GF-D8 (cell line): ENCODE results near the gene ZNF777.
A peak's percentile ranks its signal among the peaks of the same experiment; 100 is the strongest.
"Not testable (repeated sequence)": the region's sequence is repeated elsewhere in the genome, so short reads cannot be mapped to it uniquely, and the experiment has no call there.

ENCODE experiments used
- DNase-seq: peaks from one replicate; lab custom pipeline; 2025; lab: John Stamatoyannopoulos, UW

The ZNF777 gene

GRCh38 chr7:149450821-149451220, 10.0 kb downstream of the ZNF777 start:
- DNase-seq: no peak

DNA sequence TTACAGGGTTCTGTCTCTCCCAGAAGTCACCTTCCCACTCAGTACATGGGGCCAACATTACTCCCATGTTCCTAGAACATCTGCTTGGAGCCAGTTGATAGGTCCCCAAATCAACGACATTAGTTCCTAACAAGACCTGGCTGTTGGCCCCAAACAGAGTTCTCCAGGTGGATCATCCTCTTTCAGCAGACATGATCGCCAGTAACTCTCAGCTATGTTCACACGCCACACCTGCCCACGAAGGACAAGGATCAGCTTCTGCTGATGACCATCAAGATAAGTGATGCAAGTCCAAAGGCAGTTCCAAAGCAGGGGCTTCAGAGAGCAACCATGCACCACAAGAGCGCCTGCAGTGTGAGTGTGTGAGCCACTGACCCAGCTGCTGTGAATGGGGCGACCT, 11.0 kb downstream of the ZNF777 start:
- DNase-seq: no peak

DNA sequence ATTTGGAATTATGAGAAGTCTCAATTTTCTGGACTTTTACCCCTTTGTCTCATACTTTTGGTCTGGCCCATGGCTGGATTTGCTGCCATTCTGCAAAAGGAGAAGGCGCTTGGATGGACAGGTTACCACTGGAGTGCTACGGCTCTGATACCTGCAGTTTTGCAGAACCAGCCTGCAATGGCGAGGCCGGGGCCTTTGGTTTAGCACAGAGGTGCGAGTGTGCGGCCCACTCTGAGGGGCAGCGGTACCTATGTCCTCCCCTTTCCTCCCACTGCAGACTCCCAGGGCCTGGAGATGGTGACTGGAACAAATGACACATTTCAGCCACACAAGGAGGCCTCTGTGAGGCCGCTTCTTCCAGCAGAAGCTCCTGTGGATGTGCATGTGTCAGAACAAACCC, 11.9 kb downstream of the ZNF777 start:
- DNase-seq: no peak

- not testable (repeated sequence) for DNase-seq
Measured at GRCh38 chr7:149446026-149446425, 14.8 kb downstream of the ZNF777 start.

- DNase-seq: no peak
Measured at GRCh38 chr7:149444287-149444686, 16.6 kb downstream of the ZNF777 start.

DNA sequence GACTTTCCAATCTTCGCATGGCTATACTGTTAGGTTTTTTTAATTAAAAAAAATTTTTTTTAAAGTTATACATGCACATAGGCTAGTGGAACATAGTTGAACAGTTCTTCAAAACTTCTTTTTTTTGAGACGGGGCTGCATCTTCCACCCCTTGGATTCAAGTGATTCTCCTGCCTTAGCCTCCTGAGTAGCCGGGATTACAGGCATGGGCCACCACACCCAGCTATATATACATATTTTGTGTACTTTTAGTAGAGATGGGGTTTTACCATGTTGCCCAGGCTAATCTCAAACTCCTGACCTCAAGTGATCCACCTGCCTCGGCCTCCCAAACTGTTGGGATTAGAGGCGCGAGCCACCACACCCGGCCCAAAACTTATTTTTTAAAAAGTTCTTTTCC, 17.3 kb downstream of the ZNF777 start:
- DNase-seq: no peak

DNA sequence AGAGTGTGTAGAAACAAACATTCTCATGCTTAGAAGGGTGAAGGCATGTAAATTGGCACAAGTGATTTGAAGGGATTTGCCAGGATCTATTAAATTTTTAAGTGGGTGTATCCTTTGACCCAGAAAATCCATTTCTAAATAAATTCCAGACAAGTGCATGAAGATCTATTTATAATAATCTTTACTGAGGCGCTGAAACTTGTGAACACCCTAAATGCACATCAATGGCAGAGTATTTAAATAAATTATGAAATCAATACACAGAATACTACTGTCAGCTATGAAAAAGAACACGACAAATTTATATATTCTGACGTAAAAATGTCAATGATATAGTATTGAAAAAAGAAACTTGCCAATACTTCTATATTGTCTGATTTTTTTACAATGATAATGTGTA, 17.9 kb downstream of the ZNF777 start:
- DNase-seq: no peak

DNA sequence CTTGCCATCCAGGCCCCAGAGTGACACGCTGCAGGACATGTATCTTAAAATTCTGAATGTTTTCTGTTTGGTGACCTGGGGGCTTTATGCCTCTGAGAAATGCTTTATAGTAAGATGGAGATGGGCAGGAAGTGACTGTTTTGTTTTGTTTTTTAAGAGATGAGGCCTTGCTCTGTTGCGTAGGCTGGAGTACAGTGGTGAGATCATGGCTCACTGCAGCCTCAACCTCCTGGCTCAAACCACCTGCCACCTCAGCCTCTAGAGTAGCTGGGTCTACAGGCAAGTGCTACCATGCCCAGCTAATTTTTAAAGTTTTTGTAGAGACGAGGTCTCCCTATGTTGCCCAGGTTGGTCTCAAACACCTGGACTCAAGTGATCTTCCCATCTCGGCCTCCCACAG, 20.6 kb downstream of the ZNF777 start:
- no peak for DNase-seq

DNA sequence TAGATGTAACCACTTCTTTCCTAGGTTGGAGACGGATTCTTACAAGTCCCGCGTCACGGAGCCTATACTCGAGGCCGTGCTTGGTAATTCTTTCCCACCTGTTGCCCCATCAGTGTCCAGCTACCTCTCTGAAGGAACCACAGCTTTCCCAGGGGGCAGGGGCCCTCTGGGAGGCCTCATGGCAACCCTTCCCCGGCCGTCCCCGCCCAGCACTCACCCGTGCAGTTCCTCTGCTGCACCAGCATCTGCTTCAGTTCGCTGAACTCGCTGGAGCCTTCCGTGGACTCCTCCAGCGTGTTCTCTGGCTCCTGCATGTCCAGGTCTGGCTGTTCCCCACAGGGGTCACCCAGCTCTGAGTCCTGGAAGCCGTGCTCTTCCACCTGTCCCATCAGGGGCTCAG, 24.5 kb downstream of the ZNF777 start:
- DNase-seq: no peak

- DNase-seq: no peak
Measured at GRCh38 chr7:149433124-149433523, 27.7 kb downstream of the ZNF777 start.

DNA sequence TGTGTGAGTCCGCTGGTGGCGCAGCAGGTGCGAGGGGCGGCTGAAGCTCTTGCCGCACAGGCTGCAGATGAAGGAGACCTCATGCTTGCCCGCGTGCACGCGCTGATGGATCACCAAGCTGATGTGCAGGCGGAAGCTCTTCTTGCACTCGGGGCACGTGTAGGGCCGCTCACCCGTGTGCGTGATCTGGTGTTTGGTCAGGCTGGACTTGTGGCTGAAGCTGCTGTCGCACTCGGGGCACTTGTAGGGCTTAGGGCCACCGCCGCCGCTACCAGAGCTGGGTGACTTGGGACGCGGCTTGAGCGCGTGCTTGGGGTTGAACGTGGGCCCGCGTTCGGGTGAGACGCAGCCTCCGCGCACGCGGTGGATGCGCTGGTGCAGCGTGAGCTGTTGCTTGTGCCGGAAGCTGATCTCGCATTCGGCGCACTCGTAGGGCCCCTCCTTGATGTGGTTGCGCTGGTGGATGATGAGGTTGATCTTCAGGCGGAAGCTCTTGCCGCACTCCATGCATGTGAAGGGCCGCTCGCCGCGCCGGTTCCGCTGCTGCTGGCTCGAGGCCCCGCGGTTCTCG, 28.7 kb downstream of the ZNF777 start:
- DNase-seq: no peak

- DNase-seq: no peak
Measured at GRCh38 chr7:149431486-149432120, 29.3 kb downstream of the ZNF777 start.

DNA sequence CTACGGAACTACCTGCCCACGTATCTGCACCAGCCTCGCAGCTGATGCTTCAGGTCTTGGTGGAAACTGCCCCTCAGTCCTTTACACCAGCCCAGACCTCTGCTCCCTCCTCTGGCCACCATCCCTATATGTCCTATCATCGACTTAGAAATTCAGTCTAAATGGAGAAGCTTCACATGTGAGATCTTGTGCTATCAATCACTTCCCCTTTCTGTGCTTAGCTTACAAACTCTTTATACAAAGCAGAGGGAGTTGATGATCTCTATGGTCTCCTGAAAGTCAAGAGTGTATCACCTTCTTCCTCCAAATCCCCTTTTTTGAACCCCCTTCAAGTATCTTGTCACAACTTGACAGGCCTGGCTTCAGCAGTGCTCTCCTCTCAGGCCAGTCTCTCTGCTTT, 30.7 kb downstream of the ZNF777 start:
- DNase-seq: no peak

- no peak for DNase-seq
Measured at GRCh38 chr7:149427893-149428292, 33.0 kb downstream of the ZNF777 start.

- no peak for DNase-seq
Measured at GRCh38 chr7:149427096-149427680, 33.7 kb downstream of the ZNF777 start.

GRCh38 chr7:149423449-149424110, 37.3 kb downstream of the ZNF777 start:
- no peak for DNase-seq

GRCh38 chr7:149422914-149423301, 38.0 kb downstream of the ZNF777 start:
- no peak for DNase-seq

- peak; percentile 33 for DNase-seq
Measured at GRCh38 chr7:149422162-149422913, 38.5 kb downstream of the ZNF777 start.

- DNase-seq: no peak
Measured at GRCh38 chr7:149420006-149420405, 40.9 kb downstream of the ZNF777 start.

DNA sequence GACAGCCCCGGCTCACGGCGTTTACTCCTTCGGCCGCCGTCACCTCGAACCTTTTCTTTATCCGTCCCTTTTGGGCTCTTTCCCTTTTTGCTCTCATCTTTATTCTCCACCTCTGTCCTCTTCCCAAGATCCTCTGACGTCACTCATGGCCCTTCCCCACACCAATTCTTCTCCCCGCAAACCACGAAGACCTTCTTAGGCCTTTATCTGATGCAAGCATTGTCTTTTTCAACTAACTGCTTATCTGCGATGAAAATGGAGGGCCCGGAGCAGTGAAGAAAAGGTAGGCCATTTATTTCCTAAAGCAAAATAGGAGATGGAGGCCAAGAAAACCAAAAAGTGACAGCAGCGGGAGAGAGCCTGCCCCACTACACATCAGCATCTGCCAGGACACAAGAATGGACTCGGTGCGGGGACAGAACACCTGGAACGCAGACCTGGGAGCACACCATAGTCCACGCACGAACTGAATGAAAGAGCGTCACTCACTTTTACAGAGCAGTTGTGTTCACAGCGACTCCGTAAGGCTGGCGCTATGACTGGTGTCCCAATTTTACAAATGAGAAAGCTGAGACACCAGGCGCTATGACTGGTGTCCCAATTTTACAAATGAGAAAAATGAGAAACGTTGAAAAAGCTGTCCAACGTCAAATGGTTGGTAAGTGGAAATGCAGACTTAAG, 45.3 kb downstream of the ZNF777 start:
- no peak for DNase-seq

GRCh38 chr7:149414745-149415390, 46.0 kb downstream of the ZNF777 start:
- no peak for DNase-seq
